ENCODE data around the gene ADSS1. TPM values are rescaled to one million over a fixed set of nuclear protein-coding genes. Genes with fewer than 3 reads are reported as not detected.

Gene ADSS1
- total and polyA plus RNA-seq, 2 donors (not counting 1 experiment from before 2014, with no cell fraction given), result 2.2 to 3.5 TPM

GRCh38 chr14:104685998-104686610 is 37.9 kb upstream of the ADSS1 start:
- Histone ChIP-seq H3K9me3 (ENCODE audit: control insufficient read depth, insufficient read depth, low read depth, low read length) (no peaks in the 10 kb centered on the region), H4K20me1 (ENCODE audit: control insufficient read depth, extremely low read depth, insufficient read depth, low read length) (no peaks in the 10 kb centered on the region), H3K27me3 (ENCODE audit: control insufficient read depth, insufficient read depth, low read length) (no peaks in the 10 kb centered on the region), H3K79me2 (ENCODE audit: control insufficient read depth, insufficient read depth, low read length) (peaks cover 16% of the 10 kb centered on the region), H3K27ac (ENCODE audit: insufficient read depth, low read length) (no peak overlapping the region), H3K4me3 (replicated peaks in 1 of 4; ENCODE audit: control extremely low read depth in 1 of 4, insufficient read depth in 1 of 4, low read depth in 3 of 4, low read length in 4 of 4) (no peak overlapping the region), H3K4me2 (ENCODE audit: extremely low read depth, insufficient read depth, low read length) (no peak overlapping the region), H3K9ac (ENCODE audit: insufficient read depth, low read length) (no peak overlapping the region), H3K4me1 (ENCODE audit: control insufficient read depth, extremely low read depth, insufficient read depth, low read length) (peaks cover 33% of the 10 kb centered on the region), H3K36me3 (ENCODE audit: control insufficient read depth, insufficient read depth, low read length) (peaks cover 6% of the 10 kb centered on the region), H2AFZ (ENCODE audit: low read length) (no peak overlapping the region)
- TF ChIP-seq CTCF (conservative IDR thresholded peaks at IDR 0.05 in 1 of 2, IDR thresholded peaks at IDR 0.05 in 1 of 2; ENCODE audit: low read depth in 1 of 2, low read length in 2 of 2) (no peak), EZH2 (IDR thresholded peaks at IDR 0.05; ENCODE audit: low read length, missing control alignments) (no peak)
- DNase-seq (ENCODE audit: low read depth in 2 of 2), result no peak

- no peak for DNase-seq (ENCODE audit: low read depth in 2 of 2)
- Histone ChIP-seq H3K79me2 (ENCODE audit: control insufficient read depth, insufficient read depth, low read length) (peaks cover 24% of the 10 kb centered on the region), H3K4me3 (replicated peaks in 1 of 4; ENCODE audit: control extremely low read depth in 1 of 4, insufficient read depth in 1 of 4, low read depth in 3 of 4, low read length in 4 of 4) (no peak overlapping the region), H3K27me3 (ENCODE audit: control insufficient read depth, insufficient read depth, low read length) (no peaks in the 10 kb centered on the region), H3K36me3 (ENCODE audit: control insufficient read depth, insufficient read depth, low read length) (peaks cover 8% of the 10 kb centered on the region), H3K4me1 (ENCODE audit: control insufficient read depth, extremely low read depth, insufficient read depth, low read length) (peaks cover 35% of the 10 kb centered on the region), H3K4me2 (ENCODE audit: extremely low read depth, insufficient read depth, low read length) (no peak overlapping the region), H3K9me3 (ENCODE audit: control insufficient read depth, insufficient read depth, low read depth, low read length) (no peaks in the 10 kb centered on the region), H3K9ac (ENCODE audit: insufficient read depth, low read length) (no peak overlapping the region), H3K27ac (ENCODE audit: insufficient read depth, low read length) (no peak overlapping the region), H4K20me1 (ENCODE audit: control insufficient read depth, extremely low read depth, insufficient read depth, low read length) (peaks cover 2% of the 10 kb centered on the region), H2AFZ (ENCODE audit: low read length) (no peak overlapping the region)
- TF ChIP-seq CTCF (conservative IDR thresholded peaks at IDR 0.05 in 1 of 2, IDR thresholded peaks at IDR 0.05 in 1 of 2; ENCODE audit: low read depth in 1 of 2, low read length in 2 of 2), result no peak
- no peak for TF ChIP-seq EZH2 (IDR thresholded peaks at IDR 0.05; ENCODE audit: low read length, missing control alignments)
Observed at GRCh38 chr14:104686624-104687517, 37.2 kb upstream of the ADSS1 start.

All from fibroblast of lung (primary cell).